A549 (cell line): Measurements from ENCODE around the gene CNIH1. TPM values are rescaled to one million over a fixed set of nuclear protein-coding genes. Genes with fewer than 3 reads are reported as not detected.

Experiments
- ATAC-seq, 2 experiments: fragments of 200-7000 bp in 1 of 2; fragments of >200 bp in 1 of 2; cut with Nextera tagmentation in 1 of 2; cut with Tn5 transposase in 1 of 2; 3 replicates each; pipeline versions ENCODE4 v1.8.0 to v1.9.1; 2018 to 2020; ENCODE audit warnings: mild to moderate bottlenecking in 1 of 2, moderate library complexity in 1 of 2
- CTCF ChIA-PET: fragments of 300-600 bp; sonication (Branson Sonifier 250); formaldehyde crosslinking; extraction: SDS; loops from one replicate; lab custom pipeline; 2021; ENCODE audit warnings: antibody characterized with exemption, inconsistent platforms; lab: Yijun Ruan, JAX
- POLR2A ChIA-PET: fragments of 350-600 bp; formaldehyde crosslinking; extraction: SDS; loops from one replicate; lab custom pipeline; 2021; ENCODE audit warnings: antibody characterized with exemption, inconsistent platforms; lab: Yijun Ruan, JAX
- DNase-seq, 2 experiments: peaks; one replicate each; pipeline versions ENCODE4 v3.0.0 to v3.0.0-alpha.2; 2011 to 2016; ENCODE audit warnings: low read depth in 1 of 2, low spot score in 1 of 2
- FAIRE-seq: peaks from 2 replicates; lab custom pipeline; 2011; peaks lifted over from hg19 to GRCh38; lab: Jason Lieb, UNC
- H3K27ac ChIP-seq, 2 experiments: fragments of >200 bp; sonication (Bioruptor Twin); formaldehyde crosslinking; 3 replicates each; pipeline ENCODE4 v1.5.1; 2016 to 2017
- H3K4me1 ChIP-seq: fragments of >200 bp; sonication (Bioruptor Twin); formaldehyde crosslinking; 3 replicates; pipeline ENCODE4 v1.6.1; 2016
- H3K4me2 ChIP-seq: fragments of >200 bp; sonication (Bioruptor Twin); formaldehyde crosslinking; 3 replicates; pipeline ENCODE4 v1.6.1; 2016
- H3K4me3 ChIP-seq: fragments of >200 bp; sonication (Bioruptor Twin); formaldehyde crosslinking; 3 replicates; pipeline ENCODE4 v1.5.1; 2016
- H3K9me3 ChIP-seq: fragments of >200 bp; sonication (Bioruptor Twin); formaldehyde crosslinking; 3 replicates; pipeline ENCODE4 v1.6.1; 2016
- ATOH8 ChIP-seq: fragments of 250-450 bp; sonication (Bioruptor Pico); IDR thresholded peaks from 2 replicates; pipeline ENCODE4 v1.5.0; 2020; ENCODE audit warnings: low read depth, mild to moderate bottlenecking, moderate library complexity
- CBX2 ChIP-seq: fragments of 200-600 bp; sonication (generic); IDR thresholded peaks from 2 replicates; pipeline ENCODE4 v1.6.1; 2016; ENCODE audit warnings: low read depth, mild to moderate bottlenecking, borderline replicate concordance
- CHD2 ChIP-seq: fragments of 150-350 bp; IDR thresholded peaks from 2 replicates; pipeline ENCODE4 v1.6.1; 2014; ENCODE audit warnings: low read length; ENCODE audit not compliant: partially characterized antibody
- E2F6 ChIP-seq: IDR thresholded peaks from 2 replicates; pipeline ENCODE4 v1.6.1; 2012; ENCODE audit warnings: low read depth, borderline replicate concordance
- ELK1 ChIP-seq: fragments of 150-350 bp; IDR thresholded peaks from 2 replicates; pipeline ENCODE4 v1.6.1; 2014; ENCODE audit warnings: low read depth, mild to moderate bottlenecking, low read length
- FOSB ChIP-seq: fragments of 250-450 bp; sonication (Bioruptor Pico); IDR thresholded peaks from 2 replicates; pipeline ENCODE4 v1.5.0; 2020; ENCODE audit warnings: mild to moderate bottlenecking, moderate library complexity
- GATA3 ChIP-seq: IDR thresholded peaks from 2 replicates; pipeline ENCODE4 v1.6.1; 2012; ENCODE audit warnings: borderline replicate concordance
- HEYL ChIP-seq: fragments of 250-450 bp; sonication (Bioruptor Pico); IDR thresholded peaks from 2 replicates; pipeline ENCODE4 v1.8.0; 2021; ENCODE audit warnings: mild to moderate bottlenecking, moderate library complexity
- HOXB5 ChIP-seq: fragments of 250-450 bp; sonication (Bioruptor Pico); IDR thresholded peaks from 2 replicates; pipeline ENCODE4 v1.5.0; 2020; ENCODE audit warnings: mild to moderate bottlenecking, moderate library complexity
- JUNB ChIP-seq: fragments of >200 bp; sonication (Bioruptor Twin); formaldehyde crosslinking; IDR thresholded peaks from 2 replicates; pipeline ENCODE4 v1.6.1; 2016
- KDM1A ChIP-seq: fragments of 200-600 bp; sonication (generic); IDR thresholded peaks from 2 replicates; pipeline ENCODE4 v1.6.1; 2016; ENCODE audit warnings: low read depth, mild to moderate bottlenecking
- KDM5A ChIP-seq: fragments of 200-600 bp; sonication (generic); IDR thresholded peaks from 2 replicates; pipeline ENCODE4 v1.6.1; 2016; ENCODE audit warnings: antibody characterized with exemption, mild to moderate bottlenecking
- MAX ChIP-seq: IDR thresholded peaks from 2 replicates; pipeline ENCODE4 v1.6.1; 2012
- MAZ ChIP-seq: fragments of 150-350 bp; IDR thresholded peaks from 2 replicates; pipeline ENCODE4 v1.6.1; 2014; ENCODE audit warnings: antibody characterized with exemption, low read depth, low read length, borderline replicate concordance
- NFE2L2 ChIP-seq: fragments of 150-350 bp; conservative IDR thresholded peaks from 2 replicates; pipeline ENCODE4 v1.6.1; 2014; ENCODE audit warnings: low read length
- NPAS2 ChIP-seq: fragments of 250-450 bp; sonication (Bioruptor Pico); IDR thresholded peaks from 2 replicates; pipeline ENCODE4 v1.8.0; 2022; ENCODE audit warnings: mild to moderate bottlenecking, moderate library complexity, borderline replicate concordance
- PBX3 ChIP-seq: IDR thresholded peaks from 2 replicates; pipeline ENCODE4 v1.6.1; 2012
- PHF8 ChIP-seq: fragments of 200-600 bp; sonication (generic); IDR thresholded peaks from 2 replicates; pipeline ENCODE4 v1.6.1; 2016; ENCODE audit warnings: low read depth, mild to moderate bottlenecking, antibody characterized with exemption, moderate library complexity, borderline replicate concordance
- POLR2A ChIP-seq: IDR thresholded peaks from 2 replicates; pipeline ENCODE4 v1.6.1; 2012; ENCODE audit warnings: mild to moderate bottlenecking, low read length
- RARB ChIP-seq: fragments of 250-450 bp; sonication (Bioruptor Pico); IDR thresholded peaks from 2 replicates; pipeline ENCODE4 v1.8.0; 2021; ENCODE audit warnings: mild to moderate bottlenecking, moderate library complexity
- RFX5 ChIP-seq: fragments of 450-650 bp; IDR thresholded peaks from 2 replicates; pipeline ENCODE4 v1.7.1; 2014; ENCODE audit warnings: antibody characterized with exemption, mild to moderate bottlenecking, moderate library complexity
- RNF2 ChIP-seq: fragments of 200-600 bp; sonication (generic); IDR thresholded peaks from 2 replicates; pipeline ENCODE4 v1.6.1; 2016; ENCODE audit warnings: low read depth, mild to moderate bottlenecking, antibody characterized with exemption, moderate library complexity, borderline replicate concordance
- SMC3 ChIP-seq: fragments of >200 bp; sonication (Bioruptor Twin); formaldehyde crosslinking; IDR thresholded peaks from 3 replicates; pipeline ENCODE4 v1.6.1; 2018; ENCODE audit warnings: inconsistent platforms
- TP53 ChIP-seq: fragments of 250-450 bp; sonication (Bioruptor Pico); IDR thresholded peaks from 2 replicates; pipeline ENCODE4 v1.5.0; 2021; ENCODE audit warnings: mild to moderate bottlenecking, moderate library complexity
- USF2 ChIP-seq: fragments of 450-650 bp; IDR thresholded peaks from 2 replicates; pipeline ENCODE4 v1.6.1; 2014; ENCODE audit warnings: antibody characterized with exemption
- ZC3H11A ChIP-seq: fragments of 450-650 bp; IDR thresholded peaks from 2 replicates; pipeline ENCODE4 v1.6.1; 2014; ENCODE audit warnings: antibody characterized with exemption, mild to moderate bottlenecking
- WGBS: methylation state at CpG from one replicate; pipeline ENCODE4 v1.1.6; 2017; ENCODE audit errors: missing lambda C conversion rate; 5-methylcytosine and 5-hydroxymethylcytosine counted together
- polyA plus RNA-seq, 4 experiments: library from polyadenylated mRNA; depleted of rRNA in 3 of 4; stranded (reverse); fragments of >200 nt; fragmentation: RNase III in 1 of 4; extraction: RNeasy Plus Mini Kit Qiagen cat#74134 plus additional on column Dnase treatment in 1 of 4; gene quantifications; 2 replicates in 3 of 4; 3 replicates in 1 of 4; pipeline ENCODE4 v1.2.3, GENCODE V29; 2011 to 2017

The CNIH1 gene
- polyA plus RNA-seq, 2 of the 4 experiments (the other 2 are of a cell fraction), result 337 to 411 TPM

- POLR2A ChIA-PET, result no interaction called here
- CTCF ChIA-PET, result interaction anchor here (1.9 kb wide), 1 partner anchor 31 kb away, joined by 6 read pairs; the partner anchor contains the start of gene CNIH1
- ATAC-seq (peak; percentile 23; a peak in 4 of 6 replicates), DNase-seq (no peak), FAIRE-seq (no peak)
- TF ChIP-seq POLR2A (no peak), SMC3 (no peak), PHF8 (no peak), HOXB5 (no peak), HEYL (no peak), KDM1A (no peak), MAZ (no peak), RARB (CRISPR knock-in tag) (no peak), KDM5A (no peak), CBX2 (no peak), RNF2 (no peak), FOSB (CRISPR knock-in tag) (no peak), GATA3 (no peak), USF2 (no peak), RFX5 (no peak), ELK1 (no peak)
- Histone ChIP-seq H3K4me1 (peaks cover 11% of the 10 kb centered on the region), H3K4me3 (no peak overlapping the region), H3K27ac (no peak overlapping the region), H3K4me2 (no peak overlapping the region), H3K9me3 (peaks cover 14% of the 10 kb centered on the region)
- WGBS, result 90% methylated on average over 4 of the region's 4 CpGs
These were observed 30.5 kb upstream of the CNIH1 start for GRCh38 chr14:54471641-54472040.

GRCh38 chr14:54470701-54471100 is 29.5 kb upstream of the CNIH1 start:
- CTCF ChIA-PET, result no interaction called here
- H3K4me3 ChIP-seq, result no peak overlapping the region
- TF ChIP-seq ZC3H11A (no peak), NFE2L2 (no peak), NPAS2 (CRISPR knock-in tag) (no peak), ATOH8 (no peak), MAX (no peak), PBX3 (no peak)
- 0 out of 6 replicates have a peak overlapping the region, but pooled peaks of 1 of the 2 experiments have one; percentile 12 for H3K27ac ChIP-seq
- peak in 1 of 2 experiments; percentile 46 for DNase-seq
- no peak for FAIRE-seq
- H3K9me3 ChIP-seq, result peaks cover 17% of the 10 kb centered on the region
- peaks cover 11% of the 10 kb centered on the region for H3K4me1 ChIP-seq
- 65% methylated on average over 4 of the region's 4 CpGs for WGBS
- peak; percentile 60 to 80; a peak in 5 of 6 replicates for ATAC-seq
- POLR2A ChIA-PET, result no interaction called here
- H3K4me2 ChIP-seq, result peak overlapping the region; percentile 43

- Histone ChIP-seq H3K4me3 (no peak overlapping the region), H3K4me2 (no peak overlapping the region), H3K27ac (no peak overlapping the region), H3K4me1 (peaks cover 11% of the 10 kb centered on the region), H3K9me3 (peaks cover 17% of the 10 kb centered on the region)
- POLR2A ChIA-PET, result no interaction called here
- FAIRE-seq, result no peak
- no peak for TF ChIP-seq ZC3H11A
- no peak for TF ChIP-seq JUNB
- no peak for TF ChIP-seq E2F6
- TF ChIP-seq CHD2, result no peak
- TF ChIP-seq PHF8, result no peak
- no peak for TF ChIP-seq HEYL
- no peak for TF ChIP-seq POLR2A
- TF ChIP-seq PBX3, result no peak
- TF ChIP-seq GATA3, result no peak
- no peak for TF ChIP-seq TP53
- DNase-seq, result no peak
- CTCF ChIA-PET, result interaction anchor here (0.6 kb wide), 1 partner anchor 23 kb away, joined by 3 read pairs; no protein-coding TSS in a partner anchor
- no peak for ATAC-seq
These were observed 26.1 kb upstream of the CNIH1 start for GRCh38 chr14:54467280-54467679.
